ENCODE data around the gene PPP1R11.
A peak's percentile ranks its signal among the peaks of the same experiment; 100 is the strongest.
"Not testable (repeated sequence)": the region's sequence is repeated elsewhere in the genome, so short reads cannot be mapped to it uniquely, and the experiment has no call there.

PPP1R11 gene

GRCh38 chr6:30097902-30098768 is 31.1 kb downstream of the PPP1R11 start:
- DNase-seq (ENCODE audit: low read depth, low spot score), result no peak

GRCh38 chr6:30100154-30100553 is 33.2 kb downstream of the PPP1R11 start:
- DNase-seq (ENCODE audit: low read depth, low spot score), result no peak

GRCh38 chr6:30100585-30101443 is 33.8 kb downstream of the PPP1R11 start:
- no peak for DNase-seq (ENCODE audit: low read depth, low spot score)

- no peak for DNase-seq (ENCODE audit: low read depth, low spot score)
Measured at GRCh38 chr6:30101444-30102413, 34.7 kb downstream of the PPP1R11 start.

GRCh38 chr6:30102414-30102969 is 35.5 kb downstream of the PPP1R11 start:
- no peak for DNase-seq (ENCODE audit: low read depth, low spot score)

- peak; percentile 41 for DNase-seq (ENCODE audit: low read depth, low spot score)
Measured at GRCh38 chr6:30102970-30103871, 36.2 kb downstream of the PPP1R11 start.

GRCh38 chr6:30103872-30104179 is 36.8 kb downstream of the PPP1R11 start:
- no peak for DNase-seq (ENCODE audit: low read depth, low spot score)

GRCh38 chr6:30104661-30105060 is 37.7 kb downstream of the PPP1R11 start:
- DNase-seq (ENCODE audit: low read depth, low spot score), result no peak

- no peak for DNase-seq (ENCODE audit: low read depth, low spot score)
Measured at GRCh38 chr6:30111266-30111856, 44.4 kb downstream of the PPP1R11 start.

GRCh38 chr6:30112402-30112994 is 45.5 kb downstream of the PPP1R11 start:
- DNase-seq (ENCODE audit: low read depth, low spot score), result no peak

GRCh38 chr6:30113003-30113759 is 46.2 kb downstream of the PPP1R11 start, which contains the start of gene TRIM31:
TRIM31 (minus strand) TSS chr6:30113090; CDS start chr6:30112805, 285 bp downstream.
- no peak for DNase-seq (ENCODE audit: low read depth, low spot score)

- no peak for DNase-seq (ENCODE audit: low read depth, low spot score)
Measured at GRCh38 chr6:30113841-30114240, 46.8 kb downstream of the PPP1R11 start.

GRCh38 chr6:30116724-30117123 is 49.7 kb downstream of the PPP1R11 start:
- no peak for DNase-seq (ENCODE audit: low read depth, low spot score)

- DNase-seq (ENCODE audit: low read depth, low spot score), result not testable (repeated sequence)
Measured at GRCh38 chr6:30118691-30119090, 51.7 kb downstream of the PPP1R11 start.

Measured in brain pericyte (primary cell).